Measurements from ENCODE around the gene CCDC110. TPM values are rescaled to one million over a fixed set of nuclear protein-coding genes. Genes with fewer than 3 reads are reported as not detected.

The CCDC110 gene
- total RNA-seq, 1 experiment from 2014 or later: 2.1 TPM

DNA sequence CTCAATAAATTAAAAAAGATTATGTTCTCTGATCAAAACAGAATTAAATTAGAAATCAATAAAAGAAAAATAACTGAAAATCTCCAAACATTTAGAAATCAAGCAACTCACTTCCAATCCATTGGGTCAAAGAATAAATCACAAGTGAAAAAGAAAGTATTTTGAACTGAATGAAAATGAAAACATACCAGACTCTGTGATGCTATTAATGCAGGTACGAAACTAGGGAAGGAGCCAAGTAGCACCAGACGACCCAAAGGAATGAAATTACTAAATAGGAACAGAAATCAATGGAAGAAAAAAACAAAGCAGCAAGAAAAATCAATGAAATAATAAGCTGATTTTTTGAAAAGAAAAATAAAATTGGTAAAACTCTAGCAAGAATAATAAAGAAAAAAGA lies 15.4 kb downstream of the CCDC110 start (continued):
- TF ChIP-seq EMX1 (CRISPR knock-in tag; IDR thresholded peaks at IDR 0.05): no peak

DNA sequence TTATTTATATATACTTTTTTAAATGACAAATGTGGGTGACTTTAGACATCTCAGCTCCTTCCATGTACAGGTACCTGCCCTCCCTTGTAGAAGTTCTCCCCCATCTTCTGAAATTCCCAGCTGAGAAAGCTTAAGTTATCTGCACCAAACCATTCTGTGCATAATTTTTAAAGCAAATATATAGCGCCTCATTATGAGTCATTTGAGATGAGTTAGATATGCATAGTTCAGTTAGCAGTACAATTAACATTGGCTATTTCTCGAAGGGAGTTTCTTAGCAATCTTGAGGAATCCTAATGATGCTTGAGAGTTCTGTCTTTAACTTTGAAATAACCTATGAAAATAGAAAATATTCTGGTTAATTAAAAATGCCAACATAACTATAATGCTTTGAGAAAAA lies 26.3 kb downstream of the CCDC110 start:
- Mint-ChIP-seq H3K27ac (no peak overlapping the region), H3K9me3 (no peaks in the 10 kb centered on the region), H3K4me3 (no peak overlapping the region), H3K36me3 (no peaks in the 10 kb centered on the region), H3K27me3 (ENCODE audit: low read depth) (no peaks in the 10 kb centered on the region), H3K4me1 (no peaks in the 10 kb centered on the region)
- TF ChIP-seq PRDM15 (CRISPR knock-in tag; IDR thresholded peaks at IDR 0.05) (no peak), ZNF423 (CRISPR knock-in tag; IDR thresholded peaks at IDR 0.05) (no peak), PRRX2 (CRISPR knock-in tag; IDR thresholded peaks at IDR 0.05) (no peak), ARID4B (CRISPR knock-in tag; IDR thresholded peaks at IDR 0.05; ENCODE audit: borderline replicate concordance) (no peak), ATF6 (CRISPR knock-in tag; IDR thresholded peaks at IDR 0.05) (no peak), FOXP1 (CRISPR knock-in tag; IDR thresholded peaks at IDR 0.05; ENCODE audit: borderline replicate concordance) (no peak), SMAD4 (CRISPR knock-in tag; IDR thresholded peaks at IDR 0.05) (no peak), NR1H2 (CRISPR knock-in tag; IDR thresholded peaks at IDR 0.05) (no peak), TEAD4 (CRISPR knock-in tag; IDR thresholded peaks at IDR 0.05) (no peak)
- TF ChIP-seq, protein P1, sequence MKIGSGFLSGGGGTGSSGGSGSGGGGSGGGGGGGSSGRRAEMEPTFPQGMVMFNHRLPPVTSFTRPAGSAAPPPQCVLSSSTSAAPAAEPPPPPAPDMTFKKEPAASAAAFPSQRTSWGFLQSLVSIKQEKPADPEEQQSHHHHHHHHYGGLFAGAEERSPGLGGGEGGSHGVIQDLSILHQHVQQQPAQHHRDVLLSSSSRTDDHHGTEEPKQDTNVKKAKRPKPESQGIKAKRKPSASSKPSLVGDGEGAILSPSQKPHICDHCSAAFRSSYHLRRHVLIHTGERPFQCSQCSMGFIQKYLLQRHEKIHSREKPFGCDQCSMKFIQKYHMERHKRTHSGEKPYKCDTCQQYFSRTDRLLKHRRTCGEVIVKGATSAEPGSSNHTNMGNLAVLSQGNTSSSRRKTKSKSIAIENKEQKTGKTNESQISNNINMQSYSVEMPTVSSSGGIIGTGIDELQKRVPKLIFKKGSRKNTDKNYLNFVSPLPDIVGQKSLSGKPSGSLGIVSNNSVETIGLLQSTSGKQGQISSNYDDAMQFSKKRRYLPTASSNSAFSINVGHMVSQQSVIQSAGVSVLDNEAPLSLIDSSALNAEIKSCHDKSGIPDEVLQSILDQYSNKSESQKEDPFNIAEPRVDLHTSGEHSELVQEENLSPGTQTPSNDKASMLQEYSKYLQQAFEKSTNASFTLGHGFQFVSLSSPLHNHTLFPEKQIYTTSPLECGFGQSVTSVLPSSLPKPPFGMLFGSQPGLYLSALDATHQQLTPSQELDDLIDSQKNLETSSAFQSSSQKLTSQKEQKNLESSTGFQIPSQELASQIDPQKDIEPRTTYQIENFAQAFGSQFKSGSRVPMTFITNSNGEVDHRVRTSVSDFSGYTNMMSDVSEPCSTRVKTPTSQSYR (CRISPR knock-in tag; IDR thresholded peaks at IDR 0.05): no peak
- TF ChIP-seq, protein P2, sequence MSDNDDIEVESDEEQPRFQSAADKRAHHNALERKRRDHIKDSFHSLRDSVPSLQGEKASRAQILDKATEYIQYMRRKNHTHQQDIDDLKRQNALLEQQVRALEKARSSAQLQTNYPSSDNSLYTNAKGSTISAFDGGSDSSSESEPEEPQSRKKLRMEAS (CRISPR knock-in tag; IDR thresholded peaks at IDR 0.05): no peak
- DNase-seq (ENCODE audit: low spot score) (no peak), ATAC-seq (no peak)
- CTCF ChIA-PET: no interaction called here
- POLR2A ChIA-PET: no interaction called here
